ACC112 (cell line): ENCODE measurements around the gene SCN9A.
"Not testable (repeated sequence)": the region's sequence is repeated elsewhere in the genome, so short reads cannot be mapped to it uniquely, and the experiment has no call there.

Experiments
- H2AFZ ChIP-seq: fragments of 200-600 bp; sonication (generic); one replicate; pipeline ENCODE4 v1.6.0; 2017; ENCODE audit warnings: antibody characterized with exemption, low read length; ENCODE audit not compliant: unreplicated experiment
- H3K27ac ChIP-seq: fragments of 200-600 bp; sonication (generic); 2 replicates; pipeline ENCODE4 v1.5.1; 2014; ENCODE audit warnings: low read depth, mild to moderate bottlenecking, antibody characterized with exemption, low read length, moderate library complexity
- H3K27me3 ChIP-seq: fragments of 200-600 bp; sonication (generic); 2 replicates; pipeline ENCODE4 v1.6.1; 2014; ENCODE audit warnings: mild to moderate bottlenecking, antibody characterized with exemption, low read length, moderate library complexity, mixed read lengths; ENCODE audit not compliant: insufficient read depth
- H3K36me3 ChIP-seq: fragments of 200-600 bp; sonication (generic); 2 replicates; pipeline ENCODE4 v1.6.1; 2016; ENCODE audit warnings: mild to moderate bottlenecking, antibody characterized with exemption, low read length, moderate library complexity, mixed read lengths; ENCODE audit not compliant: insufficient read depth
- H3K4me1 ChIP-seq: fragments of 200-600 bp; sonication (generic); one replicate; pipeline ENCODE4 v1.6.1; 2016; ENCODE audit warnings: low read length, mixed read lengths; ENCODE audit not compliant: insufficient read depth, unreplicated experiment, control insufficient read depth
- H3K4me3 ChIP-seq: fragments of 200-600 bp; sonication (generic); 2 replicates; pipeline ENCODE4 v1.5.1; 2014; ENCODE audit warnings: mild to moderate bottlenecking, low read depth, low read length
- H3K79me2 ChIP-seq: fragments of 200-600 bp; sonication (generic); one replicate; pipeline ENCODE4 v1.6.0; 2016; ENCODE audit warnings: low read length; ENCODE audit not compliant: control insufficient read depth, unreplicated experiment, insufficient read depth

The SCN9A gene

GRCh38 chr2:166360426-166360825 lies 15.3 kb downstream of the SCN9A start:
- no peaks in the 10 kb centered on the region for H3K27me3 ChIP-seq
- H3K27ac ChIP-seq: peak overlapping the region; percentile 67
- H3K79me2 ChIP-seq: peaks cover 8% of the 10 kb centered on the region
- no peak overlapping the region for H3K4me3 ChIP-seq
- H2AFZ ChIP-seq: no peak overlapping the region
- H3K36me3 ChIP-seq: no peaks in the 10 kb centered on the region
- H3K4me1 ChIP-seq: peaks cover 41% of the 10 kb centered on the region

DNA sequence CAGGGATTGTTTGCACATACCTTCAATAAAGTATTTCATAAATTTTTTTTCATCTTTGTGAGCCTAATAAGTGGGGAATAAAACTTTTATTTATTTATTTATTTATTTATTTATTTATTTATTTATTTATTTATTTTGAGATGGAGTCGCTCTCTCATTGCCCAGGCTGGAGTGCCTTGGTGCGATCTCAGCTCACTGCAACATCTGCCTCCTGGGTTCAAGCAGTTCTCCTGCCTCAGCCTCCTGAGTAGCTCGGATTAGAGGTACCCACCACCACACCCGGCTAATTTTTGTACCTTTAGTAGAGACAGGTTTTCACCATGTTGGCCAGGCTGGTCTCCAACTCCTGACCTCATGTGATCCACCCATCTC lies 17.8 kb downstream of the SCN9A start:
- H3K4me1 ChIP-seq: peaks cover 23% of the 10 kb centered on the region
- not testable (repeated sequence) for H2AFZ ChIP-seq, H3K4me3 ChIP-seq, H3K27ac ChIP-seq, H3K36me3 ChIP-seq, H3K79me2 ChIP-seq, H3K27me3 ChIP-seq

- no peaks in the 10 kb centered on the region for H3K36me3 ChIP-seq
- H2AFZ ChIP-seq: no peak overlapping the region
- H3K27ac ChIP-seq: no peak overlapping the region
- H3K27me3 ChIP-seq: no peaks in the 10 kb centered on the region
- no peaks in the 10 kb centered on the region for H3K79me2 ChIP-seq
- H3K4me1 ChIP-seq: peaks cover 19% of the 10 kb centered on the region
- H3K4me3 ChIP-seq: no peak overlapping the region
These were observed 18.4 kb downstream of the SCN9A start for GRCh38 chr2:166357068-166357949.

DNA sequence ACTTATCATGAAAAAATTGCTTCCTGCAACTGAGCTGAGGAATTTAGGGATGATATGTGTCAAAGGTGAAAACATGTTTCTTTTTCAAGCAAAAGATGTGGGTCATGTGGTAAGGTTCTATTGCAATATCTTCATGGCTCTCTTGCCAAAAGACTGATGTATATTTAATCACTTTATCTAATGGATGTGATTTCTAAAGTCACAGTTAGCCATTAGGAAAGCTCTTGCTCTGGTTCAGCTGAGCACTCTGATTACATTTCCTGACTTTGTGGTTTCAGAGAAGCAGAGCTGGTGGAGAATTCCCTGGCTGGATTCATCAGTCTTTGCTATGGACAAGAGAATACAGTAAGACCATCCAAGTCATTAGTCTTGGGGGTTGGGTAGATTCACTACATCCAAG lies 24.4 kb downstream of the SCN9A start:
- Histone ChIP-seq H3K4me1 (peaks cover 25% of the 10 kb centered on the region), H3K4me3 (peak overlapping the region; percentile 4; the same call in 1 of the 2 replicates), H3K79me2 (no peaks in the 10 kb centered on the region), H2AFZ (peak overlapping the region; percentile 44), H3K36me3 (no peaks in the 10 kb centered on the region), H3K27me3 (no peaks in the 10 kb centered on the region), H3K27ac (peak overlapping the region; percentile 43)

GRCh38 chr2:166350525-166350924 lies 25.2 kb downstream of the SCN9A start:
- H2AFZ ChIP-seq: no peak overlapping the region
- no peaks in the 10 kb centered on the region for H3K36me3 ChIP-seq
- H3K4me1 ChIP-seq: peaks cover 30% of the 10 kb centered on the region
- H3K4me3 ChIP-seq: no peak overlapping the region
- H3K79me2 ChIP-seq: no peaks in the 10 kb centered on the region
- H3K27me3 ChIP-seq: no peaks in the 10 kb centered on the region
- H3K27ac ChIP-seq: no peak overlapping the region

DNA sequence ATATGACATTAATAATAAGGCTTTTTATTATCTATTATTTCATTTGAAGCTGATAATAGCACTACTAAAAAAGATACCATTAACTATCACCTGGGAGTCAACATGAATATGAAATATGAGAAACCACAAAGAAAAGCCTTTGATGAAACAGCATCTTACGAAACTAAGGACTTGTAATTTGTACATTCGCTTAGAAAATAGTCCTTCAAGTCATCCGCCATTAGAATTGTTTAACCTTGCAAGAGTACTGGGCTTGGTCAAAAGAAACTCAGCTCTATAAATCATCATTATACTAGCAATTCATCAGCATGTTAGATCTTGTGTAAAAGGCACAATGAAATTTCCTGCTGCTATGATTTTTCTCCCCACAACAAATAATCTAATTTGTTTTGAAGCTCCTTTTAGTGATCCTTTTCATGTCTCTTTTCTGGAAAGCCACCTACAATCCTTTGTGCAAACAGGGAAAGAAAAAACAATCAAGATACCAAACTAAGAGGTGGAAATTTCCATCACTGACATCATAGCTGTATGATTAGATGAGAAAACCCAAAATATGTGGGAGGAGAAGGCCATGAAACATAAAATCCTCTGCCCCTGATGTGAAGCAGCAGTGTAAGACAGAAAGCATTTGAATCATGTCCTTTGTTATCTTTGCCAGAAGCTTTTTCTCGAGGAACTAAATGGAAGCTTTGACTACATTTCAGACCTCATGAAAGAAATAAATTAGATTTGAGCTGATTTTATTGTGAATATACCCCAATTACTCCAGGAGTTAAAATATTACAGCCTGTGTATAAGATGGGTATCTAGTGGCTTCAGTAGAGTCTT lies 31.2 kb downstream of the SCN9A start:
- peaks cover 39% of the 10 kb centered on the region for H3K4me1 ChIP-seq
- no peaks in the 10 kb centered on the region for H3K79me2 ChIP-seq
- H3K27ac ChIP-seq: peak overlapping the region; percentile 69
- H3K4me3 ChIP-seq: peak overlapping the region; percentile 53; the same call in 1 of the 2 replicates
- no peaks in the 10 kb centered on the region for H3K27me3 ChIP-seq
- H3K36me3 ChIP-seq: no peaks in the 10 kb centered on the region
- H2AFZ ChIP-seq: peak overlapping the region; percentile 71

- Histone ChIP-seq H3K4me3 (no peak overlapping the region), H3K79me2 (no peaks in the 10 kb centered on the region), H3K27ac (no peak overlapping the region), H2AFZ (no peak overlapping the region), H3K4me1 (peaks cover 39% of the 10 kb centered on the region), H3K36me3 (no peaks in the 10 kb centered on the region), H3K27me3 (no peaks in the 10 kb centered on the region)
These were observed 32.3 kb downstream of the SCN9A start for GRCh38 chr2:166343467-166343866.

- Histone ChIP-seq H3K27ac (no peak overlapping the region), H2AFZ (peak overlapping the region; percentile 55), H3K4me1 (peaks cover 34% of the 10 kb centered on the region), H3K4me3 (no peak overlapping the region), H3K79me2 (no peaks in the 10 kb centered on the region), H3K36me3 (no peaks in the 10 kb centered on the region), H3K27me3 (no peaks in the 10 kb centered on the region)
These were observed 34.3 kb downstream of the SCN9A start for GRCh38 chr2:166341426-166341825.

DNA sequence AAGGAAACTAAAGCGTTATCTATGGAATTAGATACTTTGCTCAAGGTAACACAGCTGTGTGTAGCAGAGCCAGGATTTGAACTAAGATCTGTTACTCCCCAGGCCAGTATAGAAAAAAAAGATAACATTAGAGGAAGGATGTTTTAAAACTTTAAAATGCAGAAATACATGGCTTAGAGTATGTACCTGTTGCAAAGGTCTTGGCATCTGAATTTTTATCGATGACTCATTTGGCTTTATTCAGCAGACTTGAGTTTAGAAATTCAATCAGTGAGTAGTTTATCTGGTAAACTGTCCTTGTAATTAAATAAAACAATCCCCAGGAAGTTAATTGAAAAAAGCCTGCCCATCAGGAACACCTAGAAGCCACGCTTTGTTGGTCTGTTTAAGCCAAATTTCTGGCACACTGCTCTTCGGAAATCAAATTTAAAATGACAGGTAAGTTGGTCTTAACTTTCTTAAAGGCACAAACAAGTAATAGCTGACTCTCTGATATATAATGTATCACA lies 36.9 kb downstream of the SCN9A start:
- no peak overlapping the region for H3K4me3 ChIP-seq
- peaks cover 35% of the 10 kb centered on the region for H3K4me1 ChIP-seq
- H3K79me2 ChIP-seq: peaks cover 4% of the 10 kb centered on the region
- H3K36me3 ChIP-seq: no peaks in the 10 kb centered on the region
- no peak overlapping the region for H2AFZ ChIP-seq
- no peaks in the 10 kb centered on the region for H3K27me3 ChIP-seq
- H3K27ac ChIP-seq: no peak overlapping the region

DNA sequence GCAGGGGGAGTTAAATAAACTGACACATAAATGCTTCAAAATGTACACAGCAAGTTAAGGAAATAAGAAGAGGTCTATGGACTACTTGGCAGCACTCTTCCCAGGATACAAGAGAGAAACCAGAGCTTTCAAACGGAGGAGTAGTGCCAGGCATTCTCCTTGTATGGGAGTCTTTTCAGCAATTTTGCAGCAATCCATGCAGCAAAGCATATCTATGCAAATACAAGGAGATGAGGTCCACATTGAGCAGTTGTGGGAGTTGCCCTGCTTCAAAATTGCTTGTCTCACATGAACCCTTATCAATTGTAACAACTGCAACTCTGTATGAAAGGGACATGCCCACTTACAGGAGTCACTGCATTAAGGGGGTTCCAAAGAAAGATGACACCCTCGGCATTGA lies 37.8 kb downstream of the SCN9A start:
- H3K27me3 ChIP-seq: no peaks in the 10 kb centered on the region
- H3K27ac ChIP-seq: no peak overlapping the region
- H2AFZ ChIP-seq: no peak overlapping the region
- H3K36me3 ChIP-seq: no peaks in the 10 kb centered on the region
- H3K79me2 ChIP-seq: peaks cover 4% of the 10 kb centered on the region
- H3K4me3 ChIP-seq: no peak overlapping the region
- H3K4me1 ChIP-seq: peaks cover 37% of the 10 kb centered on the region
